Fibroblast of lung (primary cell): ENCODE results near the gene SUCO. TPM values are rescaled to one million over a fixed set of nuclear protein-coding genes. Genes with fewer than 3 reads are reported as not detected.

Experiments used
- DNase-seq, 2 donors: peaks; one replicate each; pipeline versions ENCODE4 v3.0.0 to v3.0.0-alpha.2; 2010; ENCODE audit warnings: low read depth in 2 of 2
- H2AFZ ChIP-seq: 2 replicates; pipeline ENCODE4 v1.5.1; 2012; ENCODE audit warnings: low read length, control low read depth, inconsistent platforms
- H3K27ac ChIP-seq: 2 replicates; pipeline ENCODE4 v1.5.1; 2011; ENCODE audit warnings: low read length, control low read depth; ENCODE audit not compliant: insufficient read depth
- H3K27me3 ChIP-seq: 2 replicates; pipeline ENCODE4 v1.5.1; 2011; ENCODE audit warnings: mild to moderate bottlenecking, low read length; ENCODE audit not compliant: control insufficient read depth, insufficient read depth
- H3K36me3 ChIP-seq: 2 replicates; pipeline ENCODE4 v1.5.1; 2011; ENCODE audit warnings: low read length; ENCODE audit not compliant: control insufficient read depth, insufficient read depth
- H3K4me1 ChIP-seq: 2 replicates; pipeline ENCODE4 v1.5.1; 2011; ENCODE audit warnings: low read length; ENCODE audit not compliant: control insufficient read depth, insufficient read depth; ENCODE audit errors: extremely low read depth
- H3K4me2 ChIP-seq: 2 replicates; pipeline ENCODE4 v1.5.1; 2011; ENCODE audit warnings: low read length, control low read depth; ENCODE audit not compliant: insufficient read depth; ENCODE audit errors: extremely low read depth
- H3K4me3 ChIP-seq, 4 experiments: fragments of 200-600 bp in 1 of 4; sonication (generic) in 1 of 4; replicated peaks in 1 of 4; 2 replicates each; pipeline ENCODE4 v1.5.1; 2011 to 2016; ENCODE audit warnings: low read length in 4 of 4, low read depth in 3 of 4, mild to moderate bottlenecking in 3 of 4, control low read depth in 2 of 4, inconsistent platforms in 1 of 4, mixed read lengths in 1 of 4; ENCODE audit not compliant: insufficient read depth in 1 of 4; ENCODE audit errors: control extremely low read depth in 1 of 4
- H3K79me2 ChIP-seq: 2 replicates; pipeline ENCODE4 v1.5.1; 2012; ENCODE audit warnings: mild to moderate bottlenecking, low read length, inconsistent platforms; ENCODE audit not compliant: control insufficient read depth, insufficient read depth
- H3K9ac ChIP-seq: 2 replicates; pipeline ENCODE4 v1.5.1; 2011; ENCODE audit warnings: mild to moderate bottlenecking, low read length, control low read depth; ENCODE audit not compliant: insufficient read depth
- H3K9me3 ChIP-seq: 2 replicates; pipeline ENCODE4 v1.5.1; 2012; ENCODE audit warnings: low read depth, low read length; ENCODE audit not compliant: control insufficient read depth, insufficient read depth
- H4K20me1 ChIP-seq: 2 replicates; pipeline ENCODE4 v1.5.1; 2011; ENCODE audit warnings: low read length; ENCODE audit not compliant: control insufficient read depth, insufficient read depth; ENCODE audit errors: extremely low read depth
- EZH2 ChIP-seq: IDR thresholded peaks from 2 replicates; pipeline ENCODE4 v1.5.1; 2012; ENCODE audit warnings: low read length, control low read depth, mild to moderate bottlenecking; ENCODE audit errors: missing control alignments
- polyA plus RNA-seq, 2 donors: library from polyadenylated mRNA; depleted of rRNA in 1 of 2; stranded (reverse) in 1 of 2; unstranded in 1 of 2; fragments of >200 nt; gene quantifications; 2 replicates each; pipeline ENCODE4 v1.2.1, GENCODE V29; 2011 to 2012; ENCODE audit warnings: missing spikeins in 1 of 2
- total RNA-seq: library from RNA; depleted of rRNA; stranded (reverse); fragments of >200 nt; gene quantifications from 2 replicates; pipeline ENCODE4 v1.2.1, GENCODE V29; 2014
- TF ChIP-seq, protein P1 (sequence below), 2 donors: IDR thresholded peaks in 1 of 2; conservative IDR thresholded peaks in 1 of 2; 1 replicate in 1 of 2; 2 replicates in 1 of 2; pipeline ENCODE4 v1.5.1; 2011 to 2012; ENCODE audit warnings: low read length in 2 of 2, control low read depth in 1 of 2, inconsistent platforms in 1 of 2, low read depth in 1 of 2, mild to moderate bottlenecking in 1 of 2

SUCO gene
- total and polyA plus RNA-seq, 2 donors (not counting 1 experiment from before 2014, with no cell fraction given): 20.4 to 25.8 TPM

DNA sequence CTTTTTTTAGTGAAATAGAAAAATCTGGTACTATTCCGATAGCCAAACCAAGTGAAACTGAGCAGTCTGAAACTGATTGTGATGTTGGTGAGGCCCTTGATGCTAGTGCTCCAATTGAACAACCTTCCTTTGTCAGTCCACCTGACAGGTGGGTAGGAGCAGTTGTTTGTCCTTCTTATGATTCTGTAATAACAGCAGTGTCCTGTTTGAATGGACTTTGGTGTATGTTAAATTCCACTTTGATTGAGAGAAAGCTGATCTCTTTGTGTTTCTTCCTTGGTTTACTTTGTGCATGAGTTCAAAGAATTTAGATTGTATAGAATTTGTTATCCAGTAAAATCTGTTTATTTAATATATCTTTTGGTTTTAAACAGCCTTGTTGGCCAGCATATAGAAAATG is 24.3 kb downstream of the SUCO start:
- TF ChIP-seq, protein P1, sequence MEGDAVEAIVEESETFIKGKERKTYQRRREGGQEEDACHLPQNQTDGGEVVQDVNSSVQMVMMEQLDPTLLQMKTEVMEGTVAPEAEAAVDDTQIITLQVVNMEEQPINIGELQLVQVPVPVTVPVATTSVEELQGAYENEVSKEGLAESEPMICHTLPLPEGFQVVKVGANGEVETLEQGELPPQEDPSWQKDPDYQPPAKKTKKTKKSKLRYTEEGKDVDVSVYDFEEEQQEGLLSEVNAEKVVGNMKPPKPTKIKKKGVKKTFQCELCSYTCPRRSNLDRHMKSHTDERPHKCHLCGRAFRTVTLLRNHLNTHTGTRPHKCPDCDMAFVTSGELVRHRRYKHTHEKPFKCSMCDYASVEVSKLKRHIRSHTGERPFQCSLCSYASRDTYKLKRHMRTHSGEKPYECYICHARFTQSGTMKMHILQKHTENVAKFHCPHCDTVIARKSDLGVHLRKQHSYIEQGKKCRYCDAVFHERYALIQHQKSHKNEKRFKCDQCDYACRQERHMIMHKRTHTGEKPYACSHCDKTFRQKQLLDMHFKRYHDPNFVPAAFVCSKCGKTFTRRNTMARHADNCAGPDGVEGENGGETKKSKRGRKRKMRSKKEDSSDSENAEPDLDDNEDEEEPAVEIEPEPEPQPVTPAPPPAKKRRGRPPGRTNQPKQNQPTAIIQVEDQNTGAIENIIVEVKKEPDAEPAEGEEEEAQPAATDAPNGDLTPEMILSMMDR (conservative IDR thresholded peaks at IDR 0.05 in 1 of 2, IDR thresholded peaks at IDR 0.05 in 1 of 2; ENCODE audit: low read depth in 1 of 2, low read length in 2 of 2): no peak
- no peak for TF ChIP-seq EZH2
- Histone ChIP-seq H3K4me1 (no peaks in the 10 kb centered on the region), H3K4me3 (no peak overlapping the region), H3K9me3 (no peaks in the 10 kb centered on the region), H4K20me1 (no peaks in the 10 kb centered on the region), H2AFZ (no peak overlapping the region), H3K4me2 (no peak overlapping the region), H3K27ac (no peak overlapping the region), H3K79me2 (no peaks in the 10 kb centered on the region), H3K36me3 (no peaks in the 10 kb centered on the region), H3K9ac (no peak overlapping the region), H3K27me3 (no peaks in the 10 kb centered on the region)
- no peak for DNase-seq

DNA sequence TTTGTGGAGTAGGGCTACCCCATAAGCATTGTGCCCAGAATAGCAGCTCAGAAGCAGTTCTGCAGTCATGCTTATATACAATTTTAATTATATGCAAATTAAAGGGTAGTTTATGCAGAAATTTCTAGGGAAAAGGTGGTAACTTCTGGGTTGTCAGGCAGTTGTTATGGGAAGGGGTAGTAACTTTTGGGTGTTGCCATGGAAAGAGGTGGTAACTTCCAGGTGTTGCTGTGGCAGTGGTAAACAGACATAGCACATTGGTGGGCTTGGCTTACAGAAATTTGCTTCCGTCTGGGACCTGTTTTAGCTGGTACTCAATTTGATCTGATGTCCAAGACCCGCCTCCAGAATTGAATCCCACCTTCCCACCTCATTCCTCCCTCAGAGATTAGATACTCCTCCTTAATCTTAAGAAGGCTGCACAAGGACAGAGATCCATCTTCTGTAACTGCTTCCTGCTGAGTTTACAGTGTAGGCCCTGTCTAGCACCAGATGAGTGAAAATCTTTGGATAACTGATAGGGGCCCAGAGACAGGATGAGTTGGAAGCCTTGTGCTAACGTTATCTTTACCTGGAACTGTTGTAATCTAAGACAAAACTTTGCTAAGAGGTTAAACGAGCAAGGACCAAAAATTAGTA is 26.7 kb downstream of the SUCO start:
- no peak for DNase-seq
- H3K4me2 ChIP-seq: no peak overlapping the region
- no peak overlapping the region for H3K4me3 ChIP-seq
- H4K20me1 ChIP-seq: no peaks in the 10 kb centered on the region
- H3K9ac ChIP-seq: no peak overlapping the region
- no peak overlapping the region for H2AFZ ChIP-seq
- no peak for TF ChIP-seq EZH2
- TF ChIP-seq, protein P1 (conservative IDR thresholded peaks at IDR 0.05 in 1 of 2, IDR thresholded peaks at IDR 0.05 in 1 of 2; ENCODE audit: low read depth in 1 of 2, low read length in 2 of 2): no peak
- no peaks in the 10 kb centered on the region for H3K79me2 ChIP-seq
- no peaks in the 10 kb centered on the region for H3K4me1 ChIP-seq
- H3K27me3 ChIP-seq: no peaks in the 10 kb centered on the region
- no peaks in the 10 kb centered on the region for H3K9me3 ChIP-seq
- H3K27ac ChIP-seq: no peak overlapping the region
- H3K36me3 ChIP-seq: no peaks in the 10 kb centered on the region

DNA sequence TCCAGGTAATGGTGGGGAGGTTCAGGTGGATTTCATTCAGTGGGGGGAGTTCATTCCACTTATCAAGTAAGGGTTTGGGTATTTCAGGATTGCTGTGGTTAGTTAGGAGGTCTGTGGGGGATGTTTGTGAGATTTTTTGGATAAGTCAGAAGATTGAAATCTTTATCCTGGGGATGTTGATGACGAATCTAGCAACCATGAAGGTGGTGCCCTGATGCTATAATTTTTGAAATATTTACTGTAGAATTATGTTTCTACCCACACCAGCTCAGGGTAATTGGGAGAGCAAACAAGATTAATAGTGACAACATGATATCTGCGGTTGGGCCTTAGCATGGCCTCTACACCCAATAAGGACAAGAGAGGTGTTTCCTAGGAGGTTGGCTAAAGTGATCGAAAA is 28.3 kb downstream of the SUCO start:
- no peaks in the 10 kb centered on the region for H3K4me1 ChIP-seq
- H3K4me2 ChIP-seq: no peak overlapping the region
- peak in 1 of 2 donors; percentile 80 for DNase-seq
- no peak overlapping the region for H3K4me3 ChIP-seq
- H4K20me1 ChIP-seq: no peaks in the 10 kb centered on the region
- H3K36me3 ChIP-seq: peaks cover 1% of the 10 kb centered on the region
- no peaks in the 10 kb centered on the region for H3K27me3 ChIP-seq
- no peak overlapping the region for H3K9ac ChIP-seq
- H3K79me2 ChIP-seq: no peaks in the 10 kb centered on the region
- TF ChIP-seq EZH2: no peak
- TF ChIP-seq, protein P1 (conservative IDR thresholded peaks at IDR 0.05 in 1 of 2, IDR thresholded peaks at IDR 0.05 in 1 of 2; ENCODE audit: low read depth in 1 of 2, low read length in 2 of 2): no peak
- no peak overlapping the region for H2AFZ ChIP-seq
- no peaks in the 10 kb centered on the region for H3K9me3 ChIP-seq
- no peak overlapping the region for H3K27ac ChIP-seq
